Nephron (organoid): ENCODE results near the gene CHAT.

ENCODE experiments used
- H3K27ac Mint-ChIP-seq, 3 experiments: 2 replicates each; pipeline ENCODE4 v1.8.0; 2020; ENCODE audit warnings: mixed read lengths in 3 of 3, mild to moderate bottlenecking in 2 of 3, moderate library complexity in 1 of 3
- H3K27me3 Mint-ChIP-seq: 2 replicates; pipeline ENCODE4 v1.8.0; 2021; ENCODE audit warnings: low read depth, mild to moderate bottlenecking, moderate library complexity, mixed read lengths
- H3K36me3 Mint-ChIP-seq: 2 replicates; pipeline ENCODE4 v1.8.0; 2020; ENCODE audit warnings: low read depth, mixed read lengths
- H3K4me1 Mint-ChIP-seq: 2 replicates; pipeline ENCODE4 v1.8.0; 2020; ENCODE audit warnings: mixed read lengths
- H3K4me3 Mint-ChIP-seq, 3 experiments: 2 replicates each; pipeline ENCODE4 v1.8.0; 2020; ENCODE audit warnings: mild to moderate bottlenecking in 3 of 3, mixed read lengths in 3 of 3, moderate library complexity in 2 of 3
- H3K9me3 Mint-ChIP-seq: 2 replicates; pipeline ENCODE4 v1.8.0; 2020; ENCODE audit warnings: mixed read lengths
- CTCF ChIP-seq, 3 experiments: fragments of 200-600 bp; sonication (generic); IDR thresholded peaks; one replicate each; pipeline ENCODE4 v1.5.0; 2021; ENCODE audit warnings: antibody characterized with exemption in 3 of 3; ENCODE audit not compliant: unreplicated experiment in 3 of 3

Gene CHAT

GRCh38 chr10:49598164-49598856 lies 15.5 kb upstream of the CHAT start:
- H3K4me1 Mint-ChIP-seq = no peaks in the 10 kb centered on the region
- no peaks in the 10 kb centered on the region for H3K9me3 Mint-ChIP-seq
- H3K27ac Mint-ChIP-seq = no peak overlapping the region
- no peaks in the 10 kb centered on the region for H3K36me3 Mint-ChIP-seq
- no peak overlapping the region for H3K4me3 Mint-ChIP-seq
- H3K27me3 Mint-ChIP-seq = peaks cover 64% of the 10 kb centered on the region
- no peak for TF ChIP-seq CTCF (IDR thresholded peaks at IDR 0.05; ENCODE audit: unreplicated experiment in 3 of 3)

GRCh38 chr10:49598986-49599385 lies 14.9 kb upstream of the CHAT start:
- no peaks in the 10 kb centered on the region for H3K36me3 Mint-ChIP-seq
- H3K27ac Mint-ChIP-seq = no peak overlapping the region
- H3K4me3 Mint-ChIP-seq = no peak overlapping the region
- TF ChIP-seq CTCF (IDR thresholded peaks at IDR 0.05; ENCODE audit: unreplicated experiment in 3 of 3) = no peak
- no peaks in the 10 kb centered on the region for H3K4me1 Mint-ChIP-seq
- peaks cover 70% of the 10 kb centered on the region for H3K27me3 Mint-ChIP-seq
- no peaks in the 10 kb centered on the region for H3K9me3 Mint-ChIP-seq

- H3K27ac Mint-ChIP-seq = no peak overlapping the region
- no peaks in the 10 kb centered on the region for H3K4me1 Mint-ChIP-seq
- no peaks in the 10 kb centered on the region for H3K9me3 Mint-ChIP-seq
- peaks cover 74% of the 10 kb centered on the region for H3K27me3 Mint-ChIP-seq
- TF ChIP-seq CTCF (IDR thresholded peaks at IDR 0.05; ENCODE audit: unreplicated experiment in 3 of 3) = no peak
- no peak overlapping the region for H3K4me3 Mint-ChIP-seq
- no peaks in the 10 kb centered on the region for H3K36me3 Mint-ChIP-seq
Measured at GRCh38 chr10:49599546-49599945, 14.3 kb upstream of the CHAT start.

GRCh38 chr10:49600046-49600445 lies 13.8 kb upstream of the CHAT start:
- Mint-ChIP-seq H3K27ac (no peak overlapping the region), H3K9me3 (no peaks in the 10 kb centered on the region), H3K4me1 (no peaks in the 10 kb centered on the region), H3K36me3 (no peaks in the 10 kb centered on the region), H3K4me3 (no peak overlapping the region), H3K27me3 (peaks cover 76% of the 10 kb centered on the region)
- TF ChIP-seq CTCF (IDR thresholded peaks at IDR 0.05; ENCODE audit: unreplicated experiment in 3 of 3) = no peak

GRCh38 chr10:49600781-49601400 lies 12.9 kb upstream of the CHAT start:
- no peak overlapping the region for H3K27ac Mint-ChIP-seq
- H3K9me3 Mint-ChIP-seq = peaks cover 2% of the 10 kb centered on the region
- no peaks in the 10 kb centered on the region for H3K36me3 Mint-ChIP-seq
- H3K4me3 Mint-ChIP-seq = no peak overlapping the region
- TF ChIP-seq CTCF (IDR thresholded peaks at IDR 0.05; ENCODE audit: unreplicated experiment in 3 of 3) = no peak
- H3K4me1 Mint-ChIP-seq = no peaks in the 10 kb centered on the region
- peaks cover 78% of the 10 kb centered on the region for H3K27me3 Mint-ChIP-seq

- Mint-ChIP-seq H3K4me3 (no peak overlapping the region), H3K4me1 (peaks cover 3% of the 10 kb centered on the region), H3K27me3 (peaks cover 78% of the 10 kb centered on the region), H3K27ac (no peak overlapping the region), H3K9me3 (peaks cover 2% of the 10 kb centered on the region), H3K36me3 (no peaks in the 10 kb centered on the region)
- TF ChIP-seq CTCF (IDR thresholded peaks at IDR 0.05; ENCODE audit: unreplicated experiment in 3 of 3) = no peak
Measured at GRCh38 chr10:49601857-49602256, 12.0 kb upstream of the CHAT start.
